ENCODE results near the gene NDUFAF2.

GRCh38 chr5:61142811-61143210 is 197.8 kb downstream of the NDUFAF2 start:
- TF ChIP-seq, protein P1, sequence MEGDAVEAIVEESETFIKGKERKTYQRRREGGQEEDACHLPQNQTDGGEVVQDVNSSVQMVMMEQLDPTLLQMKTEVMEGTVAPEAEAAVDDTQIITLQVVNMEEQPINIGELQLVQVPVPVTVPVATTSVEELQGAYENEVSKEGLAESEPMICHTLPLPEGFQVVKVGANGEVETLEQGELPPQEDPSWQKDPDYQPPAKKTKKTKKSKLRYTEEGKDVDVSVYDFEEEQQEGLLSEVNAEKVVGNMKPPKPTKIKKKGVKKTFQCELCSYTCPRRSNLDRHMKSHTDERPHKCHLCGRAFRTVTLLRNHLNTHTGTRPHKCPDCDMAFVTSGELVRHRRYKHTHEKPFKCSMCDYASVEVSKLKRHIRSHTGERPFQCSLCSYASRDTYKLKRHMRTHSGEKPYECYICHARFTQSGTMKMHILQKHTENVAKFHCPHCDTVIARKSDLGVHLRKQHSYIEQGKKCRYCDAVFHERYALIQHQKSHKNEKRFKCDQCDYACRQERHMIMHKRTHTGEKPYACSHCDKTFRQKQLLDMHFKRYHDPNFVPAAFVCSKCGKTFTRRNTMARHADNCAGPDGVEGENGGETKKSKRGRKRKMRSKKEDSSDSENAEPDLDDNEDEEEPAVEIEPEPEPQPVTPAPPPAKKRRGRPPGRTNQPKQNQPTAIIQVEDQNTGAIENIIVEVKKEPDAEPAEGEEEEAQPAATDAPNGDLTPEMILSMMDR (IDR thresholded peaks at IDR 0.05) = no peak
- TF ChIP-seq POLR2A (IDR thresholded peaks at IDR 0.05) = no peak

All from thyroid gland (tissue), 4 donors.